Ectodermal cell (in vitro differentiated cells): ENCODE measurements around the gene BGN.

ENCODE experiments used
- H3K27ac ChIP-seq: 2 replicates; pipeline ENCODE4 v1.7.0; 2013; ENCODE audit warnings: mild to moderate bottlenecking, low read depth, low read length; ENCODE audit not compliant: insufficient read depth, poor library complexity, severe bottlenecking
- H3K27me3 ChIP-seq: 2 replicates; pipeline ENCODE4 v1.7.0; 2013; ENCODE audit warnings: mild to moderate bottlenecking, low read length; ENCODE audit not compliant: insufficient read depth, control insufficient read depth, poor library complexity, severe bottlenecking
- H3K36me3 ChIP-seq: one replicate; pipeline ENCODE4 v1.7.0; 2013; ENCODE audit warnings: low read length; ENCODE audit not compliant: control insufficient read depth, insufficient read depth
- H3K4me1 ChIP-seq: one replicate; pipeline ENCODE4 v1.7.0; 2013; ENCODE audit warnings: low read length; ENCODE audit not compliant: control insufficient read depth, insufficient read depth
- H3K4me3 ChIP-seq: 2 replicates; pipeline ENCODE4 v1.7.0; 2013; ENCODE audit warnings: low read depth, low read length, control low read depth; ENCODE audit not compliant: insufficient read depth
- H3K9me3 ChIP-seq: 2 replicates; pipeline ENCODE4 v1.7.0; 2013; ENCODE audit warnings: mild to moderate bottlenecking, low read length, moderate library complexity; ENCODE audit not compliant: control insufficient read depth
- WGBS, 2 experiments: methylation state at CpG; one replicate each; pipeline ENCODE4 v1.1.7; 2013; ENCODE audit warnings: missing lambda C conversion rate in 2 of 2; 5-methylcytosine and 5-hydroxymethylcytosine counted together

BGN gene

DNA sequence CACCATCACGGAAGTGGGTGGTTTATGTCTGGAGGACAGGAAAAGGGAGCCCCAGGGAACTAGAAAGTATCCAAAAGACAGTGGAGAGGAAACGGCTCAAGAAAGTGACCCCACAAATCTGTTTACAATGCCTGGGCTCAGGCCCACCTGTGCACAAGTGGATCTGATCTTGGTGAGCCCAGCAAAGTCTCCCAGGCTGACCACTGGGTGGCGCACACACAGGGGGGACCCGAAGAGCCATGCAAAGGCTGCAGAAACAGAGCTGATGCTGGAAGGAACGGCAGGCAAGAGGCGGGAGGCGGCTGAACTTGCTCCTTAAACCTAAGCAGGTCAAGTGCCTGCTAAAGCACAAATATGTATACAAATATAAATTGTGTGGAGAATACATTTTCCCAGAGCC is 34.0 kb upstream of the BGN start:
- Histone ChIP-seq H3K27me3 (no peaks in the 10 kb centered on the region), H3K9me3 (no peaks in the 10 kb centered on the region), H3K36me3 (no peaks in the 10 kb centered on the region), H3K4me3 (no peak overlapping the region), H3K4me1 (no peaks in the 10 kb centered on the region), H3K27ac (no peak overlapping the region)
- 42 to 44% methylated on average over 4 to 5 of the region's 7 CpGs for WGBS, 2 experiments

DNA sequence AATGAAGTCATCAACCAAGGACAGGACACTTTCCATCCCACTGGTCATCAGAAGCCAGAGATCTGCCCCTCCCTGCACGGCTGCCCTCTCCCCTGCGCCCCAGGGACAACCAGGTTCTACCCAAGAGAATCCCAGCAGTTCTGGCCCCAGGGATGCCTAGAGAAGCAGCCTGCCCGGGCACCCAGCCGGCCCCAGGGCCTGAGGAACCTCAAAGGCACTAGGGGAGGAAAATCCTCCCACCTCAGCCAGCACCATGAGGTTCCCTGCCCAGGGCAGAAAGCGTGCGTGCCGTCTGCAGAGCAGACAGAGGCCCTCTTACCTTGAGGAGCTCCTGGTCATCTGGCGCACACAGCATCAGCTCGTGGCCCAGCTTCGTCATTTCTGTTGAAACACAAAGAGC is 32.5 kb upstream of the BGN start:
- no peaks in the 10 kb centered on the region for H3K27me3 ChIP-seq
- 94 to 96% methylated on average over 10 of the region's 10 CpGs for WGBS, 2 experiments
- H3K4me3 ChIP-seq, result no peak overlapping the region
- H3K27ac ChIP-seq, result no peak overlapping the region
- no peaks in the 10 kb centered on the region for H3K36me3 ChIP-seq
- no peaks in the 10 kb centered on the region for H3K4me1 ChIP-seq
- no peaks in the 10 kb centered on the region for H3K9me3 ChIP-seq

DNA sequence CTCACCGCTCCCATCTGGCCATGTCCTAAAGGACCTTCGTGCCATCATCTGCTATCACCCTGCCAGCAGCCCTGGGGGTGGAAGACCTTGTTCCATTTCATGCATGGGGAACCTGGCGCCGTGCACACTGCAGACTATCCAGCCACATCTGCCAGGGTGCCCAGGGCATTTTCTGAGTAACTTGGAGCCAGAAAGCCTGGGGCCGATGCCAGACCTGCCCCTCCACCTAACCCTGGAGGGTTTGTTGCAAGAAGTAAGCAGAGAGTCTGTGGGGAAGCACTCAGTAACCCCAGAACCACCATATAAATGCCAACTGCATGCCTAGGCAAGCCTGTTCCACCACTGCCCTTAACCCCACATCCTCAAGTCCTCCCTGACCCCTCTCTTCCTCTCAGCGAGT is 31.7 kb upstream of the BGN start:
- Histone ChIP-seq H3K27me3 (no peaks in the 10 kb centered on the region), H3K4me1 (no peaks in the 10 kb centered on the region), H3K36me3 (no peaks in the 10 kb centered on the region), H3K4me3 (no peak overlapping the region), H3K9me3 (no peaks in the 10 kb centered on the region), H3K27ac (no peak overlapping the region)
- 95 to 100% methylated on average over 6 of the region's 6 CpGs for WGBS, 2 experiments

DNA sequence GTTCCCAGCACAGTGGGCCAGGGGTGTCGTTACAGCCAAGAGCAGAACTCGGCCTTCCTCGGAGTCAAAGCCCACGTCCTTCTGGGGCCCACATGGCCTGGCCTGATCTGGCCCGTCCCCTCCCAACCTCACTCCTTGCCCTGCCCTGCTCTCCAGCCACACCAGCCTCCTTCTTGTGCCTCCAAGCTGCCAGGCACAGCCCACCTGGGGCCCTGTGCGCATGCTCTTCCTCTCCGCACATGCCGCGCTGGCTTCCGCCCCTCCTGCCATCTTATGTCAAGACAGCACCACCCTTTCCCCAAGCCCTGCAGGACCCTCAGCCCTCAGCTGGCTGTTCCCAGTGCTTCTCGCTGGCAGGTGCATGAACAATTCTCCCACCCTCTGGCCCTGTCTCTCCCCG is 31.2 kb upstream of the BGN start:
- Histone ChIP-seq H3K9me3 (no peaks in the 10 kb centered on the region), H3K4me1 (no peaks in the 10 kb centered on the region), H3K27me3 (no peaks in the 10 kb centered on the region), H3K36me3 (no peaks in the 10 kb centered on the region), H3K4me3 (no peak overlapping the region), H3K27ac (no peak overlapping the region)
- WGBS, 2 experiments, result 95% methylated on average over 12 of the region's 12 CpGs

DNA sequence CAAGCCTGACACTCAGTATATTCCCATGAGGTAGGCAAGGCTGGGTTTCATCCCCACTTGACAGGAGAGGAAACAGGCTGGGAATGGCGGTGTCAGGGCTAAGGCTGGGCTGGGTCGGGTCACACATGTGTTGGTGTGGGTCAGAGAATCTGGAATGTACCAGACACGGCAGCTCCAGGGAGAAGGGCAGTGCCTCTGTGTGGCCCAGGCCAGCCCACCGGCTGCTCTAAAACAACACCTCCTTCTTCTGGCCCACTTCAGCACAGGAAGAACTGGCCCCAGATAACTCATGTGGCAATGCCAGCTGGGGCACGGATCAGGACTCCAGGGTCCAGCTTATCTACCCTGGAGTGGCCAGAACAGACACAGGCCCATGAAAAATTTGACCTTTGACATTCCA is 30.7 kb upstream of the BGN start:
- H3K4me3 ChIP-seq, result no peak overlapping the region
- no peak overlapping the region for H3K27ac ChIP-seq
- 93 to 97% methylated on average over 5 of the region's 5 CpGs for WGBS, 2 experiments
- H3K9me3 ChIP-seq, result no peaks in the 10 kb centered on the region
- no peaks in the 10 kb centered on the region for H3K27me3 ChIP-seq
- no peaks in the 10 kb centered on the region for H3K36me3 ChIP-seq
- no peaks in the 10 kb centered on the region for H3K4me1 ChIP-seq

DNA sequence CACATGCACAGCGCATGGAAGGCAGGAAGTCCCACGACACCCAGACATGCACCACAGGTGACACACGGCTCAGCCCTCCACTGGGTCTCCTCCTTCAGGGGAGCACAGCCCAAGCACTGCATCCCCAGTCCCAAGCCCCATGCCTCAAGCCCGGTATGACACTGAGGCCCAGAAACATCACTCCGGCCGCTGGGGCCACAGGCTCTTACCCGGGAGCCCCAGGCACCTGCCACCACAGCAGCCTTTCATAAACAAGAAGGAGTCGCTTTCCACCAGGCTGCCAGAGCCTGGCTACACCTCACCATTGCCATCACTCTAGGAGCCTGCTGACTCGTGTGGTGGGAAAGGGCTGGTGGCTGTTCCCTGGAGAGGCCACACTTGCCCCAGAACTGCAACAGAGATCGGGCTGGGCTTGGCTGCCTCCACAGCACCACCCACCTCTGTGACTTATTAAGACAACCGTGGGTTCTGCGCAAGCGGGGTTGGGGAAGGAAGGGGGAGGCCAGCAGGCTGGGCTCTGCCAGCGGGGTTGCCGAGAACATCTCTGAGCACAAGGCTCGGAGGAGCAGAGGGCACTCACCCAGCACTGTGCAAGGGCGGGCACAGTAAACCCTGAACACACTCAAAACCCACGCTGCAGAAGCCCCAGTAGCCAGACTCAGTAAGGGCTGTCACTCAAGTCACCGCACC is 28.9 kb upstream of the BGN start:
- H3K9me3 ChIP-seq, result no peaks in the 10 kb centered on the region
- H3K27ac ChIP-seq, result no peak overlapping the region
- peaks cover 4% of the 10 kb centered on the region for H3K4me1 ChIP-seq
- H3K4me3 ChIP-seq, result no peak overlapping the region
- 93% methylated on average over 19 of the region's 19 CpGs for WGBS, 2 experiments
- no peaks in the 10 kb centered on the region for H3K27me3 ChIP-seq
- H3K36me3 ChIP-seq, result no peaks in the 10 kb centered on the region

DNA sequence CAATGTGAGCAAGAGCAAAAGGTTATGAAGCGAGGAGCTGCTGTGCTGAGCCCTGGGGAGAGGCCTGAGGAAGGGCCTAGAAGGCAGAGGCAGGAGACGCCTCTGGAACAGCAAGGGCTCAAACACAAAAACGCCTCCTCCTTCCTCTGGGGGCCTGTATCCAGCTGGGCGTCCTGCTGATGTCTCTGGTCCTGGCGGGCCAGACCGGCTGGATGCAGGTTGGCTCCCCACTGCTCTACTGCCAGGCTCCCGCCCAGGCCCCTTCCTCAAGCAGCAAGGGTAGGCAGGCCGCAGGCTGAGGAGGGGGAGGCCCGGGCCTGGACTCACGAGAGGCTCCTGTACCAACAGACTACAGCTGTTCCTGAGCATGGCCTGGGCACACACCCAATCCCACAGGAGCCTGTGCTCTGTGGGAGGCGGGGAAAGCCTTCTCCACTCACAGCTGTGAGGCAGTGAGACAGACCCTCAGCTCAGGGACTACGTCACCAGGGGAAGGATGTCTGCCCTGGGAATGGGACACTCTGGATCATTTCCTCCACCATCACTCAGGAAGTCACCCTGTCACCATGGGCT is 26.7 kb upstream of the BGN start:
- no peak overlapping the region for H3K27ac ChIP-seq
- no peaks in the 10 kb centered on the region for H3K36me3 ChIP-seq
- H3K27me3 ChIP-seq, result no peaks in the 10 kb centered on the region
- WGBS, 2 experiments, result 91 to 94% methylated on average over 12 of the region's 12 CpGs
- no peaks in the 10 kb centered on the region for H3K9me3 ChIP-seq
- H3K4me1 ChIP-seq, result peaks cover 4% of the 10 kb centered on the region
- no peak overlapping the region for H3K4me3 ChIP-seq

DNA sequence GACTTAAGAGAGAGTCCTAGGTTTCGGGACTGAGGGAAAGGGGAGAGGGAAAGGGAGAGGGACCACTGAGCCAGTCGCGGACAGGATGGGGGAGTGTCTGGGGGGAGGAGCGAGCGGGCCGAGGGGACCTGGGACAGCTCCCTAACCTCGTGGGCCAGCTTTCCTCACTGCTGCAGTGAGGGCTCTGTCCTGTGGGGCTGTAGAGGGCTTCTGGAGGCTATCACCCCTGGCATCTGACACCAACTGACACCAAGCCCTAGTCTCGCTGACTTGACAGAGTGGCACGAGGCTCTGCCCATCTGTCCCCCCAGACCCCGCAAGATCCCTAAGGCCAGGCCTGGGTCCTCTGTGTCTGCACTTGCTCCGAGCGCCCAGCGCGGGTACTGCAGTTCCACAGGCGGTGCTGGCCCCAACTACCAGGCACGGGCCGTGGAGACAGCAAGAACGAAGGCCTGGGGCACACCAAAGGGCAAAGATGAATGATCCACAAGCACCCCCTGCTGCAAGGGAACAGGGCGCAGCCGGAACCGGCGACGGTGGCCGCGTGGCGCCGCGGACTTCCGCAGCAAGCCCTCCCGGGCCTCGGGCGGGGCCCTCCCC is 24.9 kb upstream of the BGN start:
- WGBS, 2 experiments, result 0% methylated on average over 32 of the region's 32 CpGs
- peaks cover 4% of the 10 kb centered on the region for H3K4me1 ChIP-seq

DNA sequence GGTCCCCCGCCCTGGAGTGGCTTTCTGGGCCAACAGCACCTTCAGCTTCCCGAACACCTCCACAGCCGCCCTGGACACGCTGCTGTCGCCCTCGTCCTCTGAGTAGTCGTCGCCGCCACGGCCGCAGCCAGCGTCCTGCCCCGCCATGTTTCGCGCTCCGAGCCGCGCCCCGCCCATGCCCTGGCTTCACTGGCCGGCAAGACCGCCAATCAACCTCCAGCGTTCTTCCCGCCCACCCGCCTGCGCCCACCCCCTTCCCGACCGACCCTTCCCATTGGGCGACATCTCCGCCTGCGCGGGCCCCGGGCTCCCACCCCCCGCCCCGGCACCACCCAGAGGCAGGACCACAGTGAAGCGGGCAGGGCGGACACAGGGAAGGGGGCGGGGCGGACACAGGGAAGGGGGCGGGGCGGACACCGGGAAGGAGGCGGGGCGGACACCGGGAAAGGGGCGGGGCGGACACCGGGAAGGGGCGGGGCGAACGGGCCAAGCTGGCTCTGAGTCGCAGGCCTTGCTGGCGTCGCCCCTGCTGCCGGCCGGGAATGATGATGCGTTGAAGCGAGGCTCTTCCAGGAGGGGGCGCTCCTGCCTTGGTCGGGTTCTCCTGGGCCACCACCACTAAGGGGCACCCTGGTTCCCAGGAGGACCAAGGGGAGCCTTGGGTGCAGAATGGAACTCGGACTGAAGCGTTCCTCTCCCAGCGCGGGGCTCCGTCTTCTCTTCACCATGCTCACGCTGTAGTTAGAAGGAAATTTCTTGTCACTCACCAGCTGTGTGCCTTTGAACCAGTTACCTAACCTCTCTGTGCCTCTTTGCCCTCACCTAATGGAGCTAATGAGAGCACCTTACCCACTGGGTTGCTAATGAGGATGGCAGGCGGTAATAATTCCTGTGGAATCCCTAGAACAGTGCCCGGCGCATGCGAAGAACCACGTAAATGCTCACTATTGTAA is 24.1 kb upstream of the BGN start, which contains the start of gene HAUS7:
Gene HAUS7, minus strand, starts transcription at position 166 of the 953 bp plus-strand sequence. Its CDS starts 19 bp downstream, at position 147.
- H3K4me1 ChIP-seq, result peaks cover 4% of the 10 kb centered on the region
- H3K27me3 ChIP-seq, result peaks cover 9% of the 10 kb centered on the region
- H3K36me3 ChIP-seq, result no peaks in the 10 kb centered on the region
- no peak within 1 kb of the TSS for H3K27ac ChIP-seq
- 6% methylated on average over 59 to 68 of the region's 70 CpGs for WGBS, 2 experiments
- no peaks in the 10 kb centered on the region for H3K9me3 ChIP-seq
- H3K4me3 ChIP-seq, result peak within 1 kb of the TSS; percentile 74

More for the DNA sequence above, 24.9 kb upstream of the BGN start:
- Histone ChIP-seq H3K36me3 (no peaks in the 10 kb centered on the region), H3K27me3 (peaks cover 2% of the 10 kb centered on the region), H3K4me3 (peak overlapping the region; percentile 74), H3K9me3 (no peaks in the 10 kb centered on the region), H3K27ac (no peak overlapping the region)
